ENCODE results near the gene IFNA14.
"Not testable (repeated sequence)": the region's sequence is repeated elsewhere in the genome, so short reads cannot be mapped to it uniquely, and the experiment has no call there.

IFNA14 gene

GRCh38 chr9:21213411-21214326 lies 26.1 kb downstream of the IFNA14 start:
- DNase-seq, result not testable (repeated sequence)

- DNase-seq, result not testable (repeated sequence)
Observed at GRCh38 chr9:21212160-21212559, 27.6 kb downstream of the IFNA14 start.

- not testable (repeated sequence) for DNase-seq
Observed at GRCh38 chr9:21210782-21211181, 29.0 kb downstream of the IFNA14 start.

- DNase-seq, result no peak
Observed at GRCh38 chr9:21210311-21210710, 29.5 kb downstream of the IFNA14 start.

- not testable (repeated sequence) for DNase-seq
Observed at GRCh38 chr9:21207043-21207442, 32.8 kb downstream of the IFNA14 start, which contains the start of gene IFNA10. IFNA10 (minus strand) TSS chr9:21207143; CDS start chr9:21207097, 46 bp downstream.

- no peak for DNase-seq
Observed at GRCh38 chr9:21205204-21205603, 34.6 kb downstream of the IFNA14 start.

GRCh38 chr9:21202105-21202504 lies 37.7 kb downstream of the IFNA14 start, which contains the start of gene IFNA7:
IFNA7 (minus strand) TSS chr9:21202205; CDS start chr9:21202165, 40 bp downstream.
- DNase-seq, result not testable (repeated sequence)

- DNase-seq, result not testable (repeated sequence)
Observed at GRCh38 chr9:21194867-21195776, 44.7 kb downstream of the IFNA14 start.
